Transverse colon (tissue), 3 donors: Measurements from ENCODE around the gene VSTM4.

Source experiments
- CTCF ChIP-seq, 5 experiments: fragments of 200-600 bp in 3 of 5; fragments of 450-650 bp in 2 of 5; sonication (generic) in 3 of 5; IDR thresholded peaks; 1 replicate in 2 of 5; 2 replicates in 3 of 5; pipeline ENCODE4 v1.5.1; 2016 to 2017; ENCODE audit warnings: antibody characterized with exemption in 5 of 5, inconsistent platforms in 3 of 5, mild to moderate bottlenecking in 2 of 5, moderate library complexity in 1 of 5
- EP300 ChIP-seq: sonication (generic); formaldehyde crosslinking; IDR thresholded peaks from one replicate; pipeline ENCODE4 v1.6.1; 2017; ENCODE audit warnings: antibody characterized with exemption, low read depth

- no peak for TF ChIP-seq EP300
- TF ChIP-seq CTCF (IDR thresholded peaks at IDR 0.05): no peak
Measured at GRCh38 chr10:49162063-49162462, 46.7 kb upstream of the VSTM4 start.
